ENCODE data around the gene LBX2. TPM values are rescaled to one million over a fixed set of nuclear protein-coding genes. Genes with fewer than 3 reads are reported as not detected.

LBX2 gene, protein sequence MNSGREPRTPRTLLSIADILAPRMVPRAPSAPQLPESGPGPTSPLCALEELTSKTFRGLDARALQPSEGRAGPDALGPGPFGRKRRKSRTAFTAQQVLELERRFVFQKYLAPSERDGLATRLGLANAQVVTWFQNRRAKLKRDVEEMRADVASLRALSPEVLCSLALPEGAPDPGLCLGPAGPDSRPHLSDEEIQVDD
- not detected for polyA plus RNA-seq (2013, experiment 1 of 2)
- polyA plus RNA-seq (2013, experiment 2 of 2) = not detected

DNA sequence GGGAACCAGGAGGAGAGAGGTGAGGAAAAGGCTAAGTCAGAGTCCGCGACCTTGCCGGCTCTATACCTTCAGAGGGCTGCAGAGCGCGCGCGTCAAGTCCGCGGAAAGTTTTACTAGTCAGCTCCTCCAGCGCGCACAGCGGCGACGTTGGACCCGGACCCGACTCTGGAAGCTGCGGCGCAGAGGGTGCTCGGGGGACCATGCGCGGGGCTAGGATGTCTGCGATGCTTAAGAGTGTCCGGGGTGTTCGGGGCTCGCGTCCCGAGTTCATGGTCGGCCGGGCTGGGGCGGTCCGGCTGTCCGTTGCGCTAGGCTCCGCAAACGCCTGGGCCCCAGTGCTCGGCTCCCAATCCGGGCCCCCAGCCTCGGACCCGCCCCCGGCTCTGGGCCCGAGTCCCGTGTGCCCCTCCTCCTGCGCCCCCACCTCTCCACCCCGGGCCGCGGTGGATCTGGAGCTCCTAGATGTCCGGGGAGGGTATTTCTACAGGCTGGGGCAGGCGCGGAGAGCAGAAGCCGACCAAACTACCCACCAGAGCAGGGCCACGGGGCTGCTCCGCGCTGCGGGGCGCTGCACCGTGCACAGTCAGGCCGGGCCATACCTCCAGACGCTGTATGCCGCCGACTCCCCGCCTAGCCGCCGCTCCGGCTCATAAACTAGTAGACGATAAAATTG, at the start of gene LBX2:
Gene LBX2, minus strand, starts transcription at position 337 of the 673 bp plus-strand sequence. Its CDS starts 66 bp downstream, at position 271.
- Histone ChIP-seq H3K4me1 (ENCODE audit: control insufficient read depth, low read depth, low read length) (peaks cover 3% of the 10 kb centered on the region), H3K36me3 (ENCODE audit: control insufficient read depth, insufficient read depth, low read length) (no peaks in the 10 kb centered on the region), H2BK5ac (ENCODE audit: low read length) (no peak within 1 kb of the TSS), H3K27ac (ENCODE audit: low read depth, low read length) (no peak within 1 kb of the TSS), H3K18ac (ENCODE audit: low read length) (no peak within 1 kb of the TSS), H3K4me3 (ENCODE audit: low read length) (no peak within 1 kb of the TSS), H3K27me3 (ENCODE audit: insufficient read depth, low read length, poor library complexity) (peaks cover 75% of the 10 kb centered on the region), H3K4ac (ENCODE audit: low read depth, low read length) (no peak within 1 kb of the TSS), H3K23ac (ENCODE audit: low read length) (peak within 1 kb of the TSS; percentile 52), H4K8ac (ENCODE audit: low read depth, low read length) (no peak within 1 kb of the TSS), H3K56ac (ENCODE audit: low read length) (peak within 1 kb of the TSS; percentile 83), H3K79me2 (ENCODE audit: control insufficient read depth, insufficient read depth, low read length) (no peaks in the 10 kb centered on the region), H2AK5ac (ENCODE audit: low read length) (no peak within 1 kb of the TSS), H3K9ac (ENCODE audit: low read length) (peak within 1 kb of the TSS; percentile 28), H3K4me2 (ENCODE audit: low read length) (peak within 1 kb of the TSS; percentile 74), H2BK15ac (replicated peaks; ENCODE audit: low read depth) (no peak within 1 kb of the TSS), H2BK120ac (ENCODE audit: low read depth, low read length) (no peak within 1 kb of the TSS), H3K79me1 (ENCODE audit: low read length) (no peaks in the 10 kb centered on the region), H4K5ac (ENCODE audit: low read length) (no peak within 1 kb of the TSS)
- no peak for DNase-seq
- WGBS (ENCODE audit: extremely low coverage, insufficient coverage, low lambda C conversion rate) = no CpG with 5 or more reads among the region's 65 CpGs

GRCh38 chr2:74548285-74548899, 49.0 kb upstream of the LBX2 start:
- peak overlapping the region; percentile 46 for H3K9ac ChIP-seq (ENCODE audit: low read length)
- H3K18ac ChIP-seq (ENCODE audit: low read length) = peak overlapping the region; percentile 41
- peak overlapping the region; percentile 75 for H3K56ac ChIP-seq (ENCODE audit: low read length)
- no peak overlapping the region for H4K5ac ChIP-seq (ENCODE audit: low read length)
- no peaks in the 10 kb centered on the region for H3K79me1 ChIP-seq (ENCODE audit: low read length)
- H2BK5ac ChIP-seq (ENCODE audit: low read length) = no peak overlapping the region
- peaks cover 40% of the 10 kb centered on the region for H3K27me3 ChIP-seq (ENCODE audit: insufficient read depth, low read length, poor library complexity)
- no peak overlapping the region for H3K4me3 ChIP-seq (ENCODE audit: low read length)
- no peak overlapping the region for H2BK15ac ChIP-seq (replicated peaks; ENCODE audit: low read depth)
- H3K4me1 ChIP-seq (ENCODE audit: control insufficient read depth, low read depth, low read length) = peaks cover 4% of the 10 kb centered on the region
- H3K23ac ChIP-seq (ENCODE audit: low read length) = no peak overlapping the region
- H2BK120ac ChIP-seq (ENCODE audit: low read depth, low read length) = no peak overlapping the region
- H2AK5ac ChIP-seq (ENCODE audit: low read length) = no peak overlapping the region
- no CpG with 5 or more reads among the region's 26 CpGs for WGBS (ENCODE audit: extremely low coverage, insufficient coverage, low lambda C conversion rate)
- H4K8ac ChIP-seq (ENCODE audit: low read depth, low read length) = no peak overlapping the region
- peak overlapping the region; percentile 76 for H3K4me2 ChIP-seq (ENCODE audit: low read length)
- no peak overlapping the region for H3K27ac ChIP-seq (ENCODE audit: low read depth, low read length)
- no peak for DNase-seq
- no peaks in the 10 kb centered on the region for H3K36me3 ChIP-seq (ENCODE audit: control insufficient read depth, insufficient read depth, low read length)
- no peak overlapping the region for H3K4ac ChIP-seq (ENCODE audit: low read depth, low read length)
- H3K79me2 ChIP-seq (ENCODE audit: control insufficient read depth, insufficient read depth, low read length) = no peaks in the 10 kb centered on the region

GRCh38 chr2:74546004-74546403, 46.6 kb upstream of the LBX2 start:
- no peak overlapping the region for H3K4me3 ChIP-seq (ENCODE audit: low read length)
- no peak overlapping the region for H2AK5ac ChIP-seq (ENCODE audit: low read length)
- no peak overlapping the region for H2BK5ac ChIP-seq (ENCODE audit: low read length)
- no peak overlapping the region for H4K8ac ChIP-seq (ENCODE audit: low read depth, low read length)
- no peak overlapping the region for H4K5ac ChIP-seq (ENCODE audit: low read length)
- no peak overlapping the region for H2BK15ac ChIP-seq (replicated peaks; ENCODE audit: low read depth)
- H3K36me3 ChIP-seq (ENCODE audit: control insufficient read depth, insufficient read depth, low read length) = no peaks in the 10 kb centered on the region
- H3K27me3 ChIP-seq (ENCODE audit: insufficient read depth, low read length, poor library complexity) = peaks cover 25% of the 10 kb centered on the region
- no peak overlapping the region for H2BK120ac ChIP-seq (ENCODE audit: low read depth, low read length)
- H3K18ac ChIP-seq (ENCODE audit: low read length) = no peak overlapping the region
- no peaks in the 10 kb centered on the region for H3K4me1 ChIP-seq (ENCODE audit: control insufficient read depth, low read depth, low read length)
- no peak overlapping the region for H3K9ac ChIP-seq (ENCODE audit: low read length)
- DNase-seq = peak; percentile 29
- WGBS (ENCODE audit: extremely low coverage, insufficient coverage, low lambda C conversion rate) = no CpG with 5 or more reads among the region's 3 CpGs
- no peak overlapping the region for H3K4ac ChIP-seq (ENCODE audit: low read depth, low read length)
- H3K23ac ChIP-seq (ENCODE audit: low read length) = no peak overlapping the region
- H3K79me2 ChIP-seq (ENCODE audit: control insufficient read depth, insufficient read depth, low read length) = no peaks in the 10 kb centered on the region
- no peaks in the 10 kb centered on the region for H3K79me1 ChIP-seq (ENCODE audit: low read length)
- no peak overlapping the region for H3K27ac ChIP-seq (ENCODE audit: low read depth, low read length)
- H3K4me2 ChIP-seq (ENCODE audit: low read length) = no peak overlapping the region
- no peak overlapping the region for H3K56ac ChIP-seq (ENCODE audit: low read length)

DNA sequence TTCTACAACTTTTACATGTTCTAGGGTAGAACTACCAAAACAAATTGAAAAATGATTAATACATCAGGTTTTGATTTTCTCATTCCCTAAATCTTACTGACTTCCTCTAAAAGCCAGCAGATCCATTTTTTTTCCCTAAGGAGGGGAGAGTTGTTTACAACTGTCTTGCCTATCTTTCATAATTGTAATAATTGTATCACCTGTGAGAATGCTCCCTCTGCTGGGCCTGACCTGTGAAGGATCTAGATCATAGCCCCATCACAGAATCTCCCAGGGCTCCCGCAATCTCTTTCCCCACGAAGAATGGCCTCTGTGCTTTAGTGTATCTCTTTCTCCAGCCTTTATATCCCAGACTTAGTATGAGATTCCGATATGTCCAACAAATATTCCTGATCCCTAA, 45.2 kb upstream of the LBX2 start:
- H3K18ac ChIP-seq (ENCODE audit: low read length) = no peak overlapping the region
- H3K79me1 ChIP-seq (ENCODE audit: low read length) = no peaks in the 10 kb centered on the region
- no peak overlapping the region for H3K56ac ChIP-seq (ENCODE audit: low read length)
- H2BK5ac ChIP-seq (ENCODE audit: low read length) = no peak overlapping the region
- H2BK15ac ChIP-seq (replicated peaks; ENCODE audit: low read depth) = no peak overlapping the region
- no peaks in the 10 kb centered on the region for H3K79me2 ChIP-seq (ENCODE audit: control insufficient read depth, insufficient read depth, low read length)
- H4K5ac ChIP-seq (ENCODE audit: low read length) = no peak overlapping the region
- H3K27ac ChIP-seq (ENCODE audit: low read depth, low read length) = no peak overlapping the region
- H4K8ac ChIP-seq (ENCODE audit: low read depth, low read length) = no peak overlapping the region
- no peak overlapping the region for H2BK120ac ChIP-seq (ENCODE audit: low read depth, low read length)
- no peak for DNase-seq
- no peak overlapping the region for H3K23ac ChIP-seq (ENCODE audit: low read length)
- H3K4ac ChIP-seq (ENCODE audit: low read depth, low read length) = no peak overlapping the region
- no peaks in the 10 kb centered on the region for H3K4me1 ChIP-seq (ENCODE audit: control insufficient read depth, low read depth, low read length)
- no peak overlapping the region for H3K9ac ChIP-seq (ENCODE audit: low read length)
- H3K4me3 ChIP-seq (ENCODE audit: low read length) = no peak overlapping the region
- WGBS (ENCODE audit: extremely low coverage, insufficient coverage, low lambda C conversion rate) = no CpG with 5 or more reads among the region's 3 CpGs
- H3K4me2 ChIP-seq (ENCODE audit: low read length) = no peak overlapping the region
- H3K36me3 ChIP-seq (ENCODE audit: control insufficient read depth, insufficient read depth, low read length) = no peaks in the 10 kb centered on the region
- no peak overlapping the region for H2AK5ac ChIP-seq (ENCODE audit: low read length)
- H3K27me3 ChIP-seq (ENCODE audit: insufficient read depth, low read length, poor library complexity) = peaks cover 16% of the 10 kb centered on the region

DNA sequence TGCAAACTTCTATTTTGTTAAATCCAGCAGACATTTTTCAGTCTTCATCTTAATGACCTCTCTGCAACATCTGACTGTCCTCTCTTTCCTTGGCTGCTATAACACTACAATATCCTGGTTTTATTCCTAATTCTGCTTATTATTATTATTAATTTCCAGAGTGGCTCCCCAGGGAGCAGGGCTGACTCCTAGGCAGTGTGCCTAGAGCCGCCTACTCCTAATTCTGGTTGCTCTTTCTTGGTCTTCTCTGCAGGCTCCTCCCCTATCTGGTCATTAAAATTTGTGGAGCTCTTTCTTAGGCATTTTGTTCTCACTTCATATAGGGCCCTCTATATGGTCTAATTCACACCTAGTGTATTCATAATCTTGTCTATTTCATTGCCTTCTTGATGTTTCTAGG, 43.6 kb upstream of the LBX2 start:
- no CpG with 5 or more reads among the region's 1 CpG for WGBS (ENCODE audit: extremely low coverage, insufficient coverage, low lambda C conversion rate)
- H3K18ac ChIP-seq (ENCODE audit: low read length) = no peak overlapping the region
- no peak for DNase-seq

More for the DNA sequence above, 43.6 kb upstream of the LBX2 start:
- H3K23ac ChIP-seq (ENCODE audit: low read length) = no peak overlapping the region
- H3K79me2 ChIP-seq (ENCODE audit: control insufficient read depth, insufficient read depth, low read length) = no peaks in the 10 kb centered on the region
- no peak overlapping the region for H4K8ac ChIP-seq (ENCODE audit: low read depth, low read length)
- H3K4me1 ChIP-seq (ENCODE audit: control insufficient read depth, low read depth, low read length) = no peaks in the 10 kb centered on the region
- H3K4me2 ChIP-seq (ENCODE audit: low read length) = no peak overlapping the region
- H3K27ac ChIP-seq (ENCODE audit: low read depth, low read length) = no peak overlapping the region
- no peak overlapping the region for H2BK120ac ChIP-seq (ENCODE audit: low read depth, low read length)
- H3K27me3 ChIP-seq (ENCODE audit: insufficient read depth, low read length, poor library complexity) = peaks cover 7% of the 10 kb centered on the region
- H3K79me1 ChIP-seq (ENCODE audit: low read length) = no peaks in the 10 kb centered on the region
- no peak overlapping the region for H2BK5ac ChIP-seq (ENCODE audit: low read length)
- no peaks in the 10 kb centered on the region for H3K36me3 ChIP-seq (ENCODE audit: control insufficient read depth, insufficient read depth, low read length)
- no peak overlapping the region for H3K9ac ChIP-seq (ENCODE audit: low read length)
- no peak overlapping the region for H3K4ac ChIP-seq (ENCODE audit: low read depth, low read length)
- H4K5ac ChIP-seq (ENCODE audit: low read length) = no peak overlapping the region
- no peak overlapping the region for H2AK5ac ChIP-seq (ENCODE audit: low read length)
- H3K4me3 ChIP-seq (ENCODE audit: low read length) = no peak overlapping the region
- no peak overlapping the region for H3K56ac ChIP-seq (ENCODE audit: low read length)
- no peak overlapping the region for H2BK15ac ChIP-seq (replicated peaks; ENCODE audit: low read depth)
